AG04450 (cell line): ENCODE data around the gene SH3D19. TPM values are rescaled to one million over a fixed set of nuclear protein-coding genes. Genes with fewer than 3 reads are reported as not detected.

Experiments
- CTCF ChIA-PET: fragments of 300-600, 350-600 bp; formaldehyde crosslinking; extraction: SDS; loops from one replicate; lab custom pipeline; 2022; ENCODE audit warnings: antibody characterized with exemption, inconsistent platforms; lab: Charles Lee
- POLR2A ChIA-PET: fragments of 350-600 bp; formaldehyde crosslinking; extraction: SDS; loops from one replicate; lab custom pipeline; 2021; ENCODE audit warnings: antibody characterized with exemption, inconsistent platforms; lab: Yijun Ruan, JAX
- DNase-seq: peaks from one replicate; pipeline ENCODE4 v3.0.0-alpha.2; 2011; ENCODE audit warnings: low read depth, low spot score
- H3K27ac ChIP-seq: one replicate; pipeline ENCODE4 v1.5.1; 2012; ENCODE audit warnings: low read depth, low read length, control low read depth
- H3K27me3 ChIP-seq: one replicate; pipeline ENCODE4 v1.6.0; 2012; ENCODE audit warnings: low read length; ENCODE audit not compliant: control insufficient read depth, insufficient read depth
- H3K4me3 ChIP-seq: 2 replicates; pipeline ENCODE4 v1.5.1; 2011; ENCODE audit warnings: mild to moderate bottlenecking, low read depth, low read length, control low read depth
- H3K9me3 ChIP-seq: 2 replicates; pipeline ENCODE4 v1.5.1; 2012; ENCODE audit warnings: low read length; ENCODE audit not compliant: control insufficient read depth, insufficient read depth
- CTCF ChIP-seq: IDR thresholded peaks from 2 replicates; pipeline ENCODE4 v1.5.1; 2011; ENCODE audit warnings: low read depth, low read length, control low read depth, inconsistent platforms
- polyA plus RNA-seq: library from polyadenylated mRNA; depleted of rRNA; stranded (reverse); fragments of >200 nt; gene quantifications from 2 replicates; pipeline ENCODE4 v1.2.3, GENCODE V29; 2011

Gene SH3D19
- polyA plus RNA-seq, 1 experiment: 32.6 TPM

- no peak for TF ChIP-seq CTCF
- ChIA-PET POLR2A (interaction anchor here (0.6 to 1.1 kb wide), 2 partner anchors 20 to 55 kb away, joined by 3 to 5 read pairs; no protein-coding TSS in a partner anchor), CTCF (no interaction called here)
- no peak for DNase-seq
- Histone ChIP-seq H3K27ac (no peak overlapping the region), H3K9me3 (no peaks in the 10 kb centered on the region), H3K27me3 (no peaks in the 10 kb centered on the region), H3K4me3 (no peak overlapping the region)
These were observed 101.9 kb downstream of the SH3D19 start for GRCh38 chr4:151223465-151223864.

DNA sequence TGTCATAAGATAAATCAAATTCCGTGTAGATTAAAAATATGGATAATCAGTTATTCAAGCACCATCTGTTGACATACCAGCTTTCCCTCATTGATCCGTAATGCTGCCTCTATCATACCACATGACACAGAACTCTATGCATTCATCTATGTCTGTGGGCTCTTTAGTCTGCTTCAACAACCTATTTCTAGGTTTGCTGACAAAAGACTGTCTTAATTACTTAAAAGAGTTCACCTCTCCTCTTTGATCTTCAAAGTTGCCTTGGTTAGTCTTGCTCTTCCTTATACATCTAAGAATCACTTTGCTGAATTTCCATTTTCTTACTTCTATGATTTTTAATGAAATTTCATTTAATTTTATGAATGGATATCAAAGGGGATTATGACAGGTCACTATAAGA is 105.5 kb downstream of the SH3D19 start:
- Histone ChIP-seq H3K27ac (no peak overlapping the region), H3K4me3 (no peak overlapping the region), H3K9me3 (no peaks in the 10 kb centered on the region), H3K27me3 (no peaks in the 10 kb centered on the region)
- ChIA-PET POLR2A (no interaction called here), CTCF (interaction anchor here (1.0 kb wide), 1 partner anchor 57 kb away, joined by 3 read pairs; the partner anchor contains the start of gene PRSS48)
- no peak for DNase-seq
- TF ChIP-seq CTCF: no peak

GRCh38 chr4:151219091-151219490 is 106.3 kb downstream of the SH3D19 start:
- no peak for TF ChIP-seq CTCF
- no peak overlapping the region for H3K27ac ChIP-seq
- CTCF ChIA-PET: no interaction called here
- no peak for DNase-seq
- POLR2A ChIA-PET: no interaction called here
- no peak overlapping the region for H3K4me3 ChIP-seq
- H3K27me3 ChIP-seq: no peaks in the 10 kb centered on the region
- H3K9me3 ChIP-seq: no peaks in the 10 kb centered on the region

DNA sequence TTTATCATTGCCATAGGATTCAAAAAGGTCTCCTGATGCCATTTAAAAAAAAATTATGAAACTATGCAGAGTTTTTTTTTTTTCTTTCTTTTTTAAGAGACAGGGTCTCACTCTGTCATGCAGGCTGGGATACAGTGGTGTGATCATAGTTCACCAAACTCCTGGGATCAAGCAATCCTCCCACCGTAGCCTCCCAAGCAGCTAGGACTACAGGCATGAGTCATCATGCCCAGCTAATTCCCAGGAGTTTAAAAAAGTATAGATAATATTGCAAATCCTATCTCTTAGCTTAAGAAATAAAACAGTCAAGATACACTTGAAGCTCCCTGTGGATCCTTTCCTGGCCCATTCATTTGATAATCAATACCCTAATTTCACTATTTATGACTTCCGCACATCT is 107.1 kb downstream of the SH3D19 start:
- H3K27ac ChIP-seq: no peak overlapping the region
- no peaks in the 10 kb centered on the region for H3K27me3 ChIP-seq
- ChIA-PET CTCF (no interaction called here), POLR2A (no interaction called here)
- no peak overlapping the region for H3K4me3 ChIP-seq
- no peak for TF ChIP-seq CTCF
- DNase-seq: no peak
- H3K9me3 ChIP-seq: no peaks in the 10 kb centered on the region

- POLR2A ChIA-PET: interaction anchor here (1.2 kb wide), 1 partner anchor 9 kb away, joined by 4 read pairs; no protein-coding TSS in a partner anchor
These were observed 108.1 kb downstream of the SH3D19 start for GRCh38 chr4:151217326-151217725.

More at GRCh38 chr4:151217326-151217725, 108.1 kb downstream of the SH3D19 start:
- DNase-seq: no peak
- CTCF ChIA-PET: interaction anchor here (0.7 to 0.9 kb wide), 2 partner anchors 33 to 100 kb away, joined by 3 read pairs; no protein-coding TSS in a partner anchor
- Histone ChIP-seq H3K27me3 (no peaks in the 10 kb centered on the region), H3K4me3 (no peak overlapping the region), H3K27ac (no peak overlapping the region), H3K9me3 (no peaks in the 10 kb centered on the region)
- no peak for TF ChIP-seq CTCF
